ENCODE data around the gene ZNF566. TPM values are rescaled to one million over a fixed set of nuclear protein-coding genes. Genes with fewer than 3 reads are reported as not detected.

Gene ZNF566
- total RNA-seq (ENCODE audit: low replicate concordance): 16.8 and 29.5 TPM in 2 replicates

- DNase-seq (ENCODE audit: low spot score): peak; percentile 98
- H3K27ac Mint-ChIP-seq: peak within 1 kb of the TSS; percentile 100
- H3K4me2 ChIP-seq: peak within 1 kb of the TSS; percentile 91
- H4K20me1 ChIP-seq (ENCODE audit: low read depth): no peaks in the 10 kb centered on the region
- H3K36me3 Mint-ChIP-seq: peaks cover 33% of the 10 kb centered on the region
- H3K4me1 Mint-ChIP-seq: peaks cover 10% of the 10 kb centered on the region
- peak within 1 kb of the TSS; percentile 98 for H3K4me3 Mint-ChIP-seq
- peak within 1 kb of the TSS; percentile 90 for H3K4me3 ChIP-seq
- H3K9me3 ChIP-seq (ENCODE audit: low read depth): no peaks in the 10 kb centered on the region
- peaks cover 7% of the 10 kb centered on the region for H3K27me3 Mint-ChIP-seq (ENCODE audit: insufficient read depth, low read depth)
- peak within 1 kb of the TSS; percentile 95 for H3K9ac ChIP-seq
- peak within 1 kb of the TSS; percentile 84 for H3K27ac ChIP-seq
- peak within 1 kb of the TSS; percentile 100 for H2AFZ ChIP-seq (replicated peaks)
- H3K9me3 Mint-ChIP-seq: peaks cover 70% of the 10 kb centered on the region
- TF ChIP-seq EZH2phosphoT487 (IDR thresholded peaks at IDR 0.05) (no peak), CTCF (IDR thresholded peaks at IDR 0.05) (peak; percentile 17), EZH2 (IDR thresholded peaks at IDR 0.05) (no peak)
- peaks cover 6% of the 10 kb centered on the region for H3K4me1 ChIP-seq
- no peaks in the 10 kb centered on the region for H3K27me3 ChIP-seq
- H3F3A ChIP-seq (ENCODE audit: low read depth): no peaks in the 10 kb centered on the region
- H3K36me3 ChIP-seq: no peaks in the 10 kb centered on the region
- peaks cover 44% of the 10 kb centered on the region for H3K79me2 ChIP-seq (ENCODE audit: low read depth)
Observed at GRCh38 chr19:36489118-36489919, at the start of gene ZNF566. ZNF566 (minus strand) TSS chr19:36489561; CDS start chr19:36476557, 13,004 bp downstream.

GRCh38 chr19:36528921-36529518, 39.7 kb upstream of the ZNF566 start:
- Histone ChIP-seq H3K9me3 (ENCODE audit: low read depth) (peaks cover 21% of the 10 kb centered on the region), H2AFZ (replicated peaks) (peak overlapping the region; percentile 96), H3K79me2 (ENCODE audit: low read depth) (peaks cover 61% of the 10 kb centered on the region), H3K27ac (no peak overlapping the region), H3K4me1 (peaks cover 7% of the 10 kb centered on the region), H3K27me3 (no peaks in the 10 kb centered on the region), H3K4me2 (peak overlapping the region; percentile 92), H3K36me3 (peaks cover 17% of the 10 kb centered on the region), H3F3A (ENCODE audit: low read depth) (no peaks in the 10 kb centered on the region), H3K4me3 (peak overlapping the region; percentile 92), H3K9ac (peak overlapping the region; percentile 29), H4K20me1 (ENCODE audit: low read depth) (no peaks in the 10 kb centered on the region)
- H3K4me3 Mint-ChIP-seq: peak overlapping the region; percentile 100
- H3K9me3 Mint-ChIP-seq: peaks cover 61% of the 10 kb centered on the region
- peak; percentile 48 for DNase-seq (ENCODE audit: low spot score)
- peaks cover 10% of the 10 kb centered on the region for H3K4me1 Mint-ChIP-seq
- H3K36me3 Mint-ChIP-seq: peaks cover 52% of the 10 kb centered on the region
- no peak for TF ChIP-seq EZH2phosphoT487 (IDR thresholded peaks at IDR 0.05)
- TF ChIP-seq EZH2 (IDR thresholded peaks at IDR 0.05): no peak
- no peak for TF ChIP-seq CTCF (IDR thresholded peaks at IDR 0.05)
- H3K27me3 Mint-ChIP-seq (ENCODE audit: insufficient read depth, low read depth): peaks cover 3% of the 10 kb centered on the region
- H3K27ac Mint-ChIP-seq: peak overlapping the region; percentile 88

- peak; percentile 98 for DNase-seq (ENCODE audit: low spot score)
- Histone ChIP-seq H3K27me3 (no peaks in the 10 kb centered on the region), H3K4me1 (peaks cover 7% of the 10 kb centered on the region), H3K27ac (peak within 1 kb of the TSS; percentile 90), H2AFZ (replicated peaks) (peak within 1 kb of the TSS; percentile 99), H3K4me3 (peak within 1 kb of the TSS; percentile 92), H3K9ac (peak within 1 kb of the TSS; percentile 95), H3K79me2 (ENCODE audit: low read depth) (peaks cover 67% of the 10 kb centered on the region), H3K4me2 (peak within 1 kb of the TSS; percentile 92), H3K9me3 (ENCODE audit: low read depth) (peaks cover 21% of the 10 kb centered on the region), H4K20me1 (ENCODE audit: low read depth) (no peaks in the 10 kb centered on the region), H3F3A (ENCODE audit: low read depth) (no peaks in the 10 kb centered on the region), H3K36me3 (peaks cover 17% of the 10 kb centered on the region)
- Mint-ChIP-seq H3K27me3 (ENCODE audit: insufficient read depth, low read depth) (peaks cover 3% of the 10 kb centered on the region), H3K36me3 (peaks cover 51% of the 10 kb centered on the region), H3K27ac (peak within 1 kb of the TSS; percentile 100), H3K4me1 (peaks cover 10% of the 10 kb centered on the region), H3K9me3 (peaks cover 60% of the 10 kb centered on the region), H3K4me3 (peak within 1 kb of the TSS; percentile 100)
- TF ChIP-seq EZH2 (IDR thresholded peaks at IDR 0.05): no peak
- no peak for TF ChIP-seq EZH2phosphoT487 (IDR thresholded peaks at IDR 0.05)
- no peak for TF ChIP-seq CTCF (IDR thresholded peaks at IDR 0.05)
Observed at GRCh38 chr19:36528194-36528920, 39.0 kb upstream of the ZNF566 start, which contains the start of gene ZNF260. ZNF260 (minus strand) TSS chr19:36528271; CDS start chr19:36515238, 13,033 bp downstream.

All from neural progenitor cell (in vitro differentiated cells).